ENCODE data around the gene SORCS2.
A peak's percentile ranks its signal among the peaks of the same experiment; 100 is the strongest.
"Not testable (repeated sequence)": the region's sequence is repeated elsewhere in the genome, so short reads cannot be mapped to it uniquely, and the experiment has no call there.

SORCS2 gene

DNA sequence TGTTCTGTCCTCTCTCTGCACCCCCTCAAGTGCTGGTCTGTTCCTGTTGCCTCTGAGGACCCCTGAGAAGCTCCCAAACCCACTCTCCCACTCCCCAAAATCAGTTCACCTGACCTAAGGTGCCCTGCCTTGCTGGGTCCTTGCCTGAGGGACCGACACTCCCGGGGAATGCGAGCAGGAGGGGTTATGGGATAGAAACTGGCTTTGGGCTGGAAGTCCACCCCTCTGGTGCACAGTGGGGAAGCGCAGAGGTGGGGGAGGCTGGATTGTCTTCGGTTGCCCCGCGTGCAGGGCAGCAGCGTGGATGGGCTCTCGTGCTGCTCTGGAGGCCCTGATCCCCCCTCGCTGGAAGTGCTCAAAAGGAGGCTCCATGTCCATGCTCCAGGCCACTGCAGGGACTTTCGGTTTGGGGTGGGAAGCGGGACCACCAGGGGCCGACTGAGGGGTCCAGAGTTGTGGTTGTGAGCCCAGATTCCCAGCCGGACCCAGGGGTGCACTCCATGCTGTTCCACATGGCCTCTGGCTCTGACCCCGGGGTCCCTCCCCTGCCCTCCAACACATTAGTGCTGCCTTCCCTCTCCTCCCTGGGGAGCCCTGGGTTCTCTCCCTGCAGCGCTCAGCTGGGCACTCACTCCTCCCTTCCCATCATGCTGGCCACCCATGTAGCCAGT is 7.6 kb downstream of the SORCS2 start:
- no peak for DNase-seq (ENCODE audit: low read depth)

DNA sequence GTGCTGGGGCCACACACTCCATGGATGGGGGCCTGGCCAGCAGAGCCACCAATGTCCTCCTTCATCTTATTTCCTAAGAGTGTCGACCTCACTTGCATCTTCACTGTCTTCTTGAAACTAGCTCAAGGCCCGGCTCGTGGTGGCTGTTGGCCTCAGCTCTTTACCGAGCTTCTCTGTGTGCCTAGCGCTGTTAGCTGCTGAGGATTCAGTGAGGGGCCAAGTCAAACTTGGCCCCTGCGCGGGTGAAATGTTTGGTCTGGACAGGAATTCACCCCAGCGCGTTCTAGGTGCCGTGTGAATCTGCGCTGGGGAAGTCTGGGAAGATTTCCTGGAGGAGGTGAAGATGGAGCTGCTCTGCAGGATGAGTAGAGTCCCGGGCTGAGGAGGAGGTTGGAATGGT is 8.5 kb downstream of the SORCS2 start:
- DNase-seq (ENCODE audit: low read depth), result no peak

DNA sequence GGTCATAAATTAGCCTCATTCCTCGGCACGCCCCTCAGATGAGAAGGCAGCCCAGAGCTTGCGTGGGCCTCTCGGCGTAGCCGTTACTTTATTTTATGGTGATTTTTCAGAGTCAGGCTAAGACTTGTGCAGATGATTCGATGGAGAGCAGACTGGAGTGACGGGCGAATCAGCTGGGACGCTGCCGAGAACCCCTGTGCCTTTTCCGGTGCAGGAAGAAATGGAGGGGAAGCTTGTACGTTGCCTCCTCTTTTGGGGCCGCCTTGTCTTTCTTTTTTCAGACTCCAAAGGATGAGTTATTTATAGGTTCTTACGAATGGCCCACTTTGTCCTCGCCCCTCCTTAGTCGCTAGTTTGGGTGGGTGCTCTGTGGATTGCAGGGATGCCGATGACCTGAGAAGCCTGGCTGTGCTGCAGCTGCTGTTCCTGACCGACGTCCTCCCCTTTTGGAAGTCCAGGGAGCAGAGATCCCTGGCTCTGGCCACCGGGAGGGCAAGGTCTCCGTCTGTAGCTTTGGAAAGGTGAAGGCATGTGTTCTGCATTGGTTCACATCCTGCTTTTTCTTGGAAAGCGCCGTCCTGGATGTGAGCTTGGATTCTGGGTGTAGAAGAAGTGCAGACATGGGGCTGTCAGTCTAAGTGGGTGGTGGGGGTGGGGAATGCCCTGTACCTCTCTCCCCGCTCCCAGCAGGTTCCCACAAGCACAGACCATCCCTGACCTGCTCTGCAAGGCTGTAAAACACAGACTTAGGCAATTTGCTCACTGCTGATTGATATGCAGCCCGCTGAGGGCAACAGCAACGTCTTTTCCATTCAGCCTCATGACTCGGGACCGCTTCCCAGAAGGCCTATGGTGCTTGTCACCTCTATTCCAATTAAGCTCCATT is 9.3 kb downstream of the SORCS2 start:
- DNase-seq (ENCODE audit: low read depth), result no peak

DNA sequence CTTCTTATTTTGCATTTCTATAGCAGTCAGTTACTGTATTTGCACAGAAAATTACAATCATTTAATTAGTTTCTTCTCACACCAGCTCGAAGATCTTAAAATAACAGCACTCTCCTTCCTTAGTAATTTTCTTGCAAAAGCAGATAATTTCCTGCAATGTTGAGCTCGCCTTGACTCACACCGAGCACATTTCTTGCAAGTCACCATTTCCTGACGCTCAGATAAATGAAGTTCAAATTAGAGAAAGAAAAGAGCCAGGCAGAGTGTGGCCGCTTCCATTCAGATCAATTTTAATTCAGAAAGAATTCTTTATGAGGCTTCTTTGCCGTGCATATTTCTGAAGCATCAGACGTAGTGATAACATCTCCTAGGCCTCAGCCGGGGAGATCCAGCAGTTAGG is 10.1 kb downstream of the SORCS2 start:
- DNase-seq (ENCODE audit: low read depth), result no peak

DNA sequence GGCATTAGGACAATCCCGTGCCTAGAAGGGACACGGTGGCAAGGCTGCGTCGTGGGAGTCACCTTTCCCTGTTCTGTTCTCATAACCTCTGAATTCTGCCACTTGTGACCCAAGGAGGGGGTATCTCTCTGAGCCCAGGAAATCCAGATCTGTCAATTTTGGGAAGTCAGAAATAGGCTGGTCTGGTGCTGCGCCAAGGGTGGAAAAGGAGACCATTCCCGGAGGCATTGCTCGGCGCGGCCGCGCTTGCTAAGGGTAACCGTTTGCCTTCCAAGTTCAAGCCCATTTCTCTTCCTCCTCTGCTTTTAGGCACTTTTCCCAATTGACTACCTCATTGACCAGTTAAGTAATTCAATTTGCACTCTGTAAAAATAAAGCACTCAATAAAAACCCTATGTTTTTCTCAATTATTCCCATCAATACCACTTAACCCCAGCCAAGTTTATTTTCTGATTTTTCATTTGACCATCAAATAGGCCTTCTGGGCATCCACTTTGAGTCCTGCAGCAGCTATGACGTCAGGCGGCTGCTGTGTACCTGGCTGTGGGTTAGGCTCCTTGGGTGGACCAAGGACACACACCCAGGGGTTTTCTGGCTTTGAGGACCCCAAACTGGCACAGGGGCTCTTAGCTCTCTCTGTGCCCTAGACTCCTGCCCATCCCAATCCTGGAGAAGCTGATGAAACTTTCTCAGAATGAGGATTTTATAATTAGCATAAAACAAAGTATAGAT is 12.5 kb downstream of the SORCS2 start:
- DNase-seq (ENCODE audit: low read depth), result no peak

DNA sequence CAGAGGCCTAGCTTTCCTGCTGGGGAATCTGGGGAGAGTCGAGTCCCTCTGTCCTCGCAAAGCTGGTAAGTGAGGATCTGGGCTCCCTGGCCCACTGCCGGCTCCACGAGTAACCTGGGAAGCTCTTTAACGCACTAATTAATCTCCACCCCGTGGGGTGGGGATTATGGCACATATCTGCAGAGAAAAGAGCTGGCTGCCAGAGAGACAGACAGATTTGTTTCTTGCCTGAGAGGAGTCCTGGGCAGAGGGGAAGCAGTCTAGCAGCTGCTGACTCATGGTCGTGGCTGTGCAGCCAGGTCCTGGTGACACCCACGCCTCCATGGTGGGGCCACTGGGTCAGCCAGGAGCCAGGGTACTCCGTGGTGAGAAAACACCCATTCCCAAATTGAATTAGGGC is 14.0 kb downstream of the SORCS2 start:
- DNase-seq (ENCODE audit: low read depth), result peak; percentile 37

DNA sequence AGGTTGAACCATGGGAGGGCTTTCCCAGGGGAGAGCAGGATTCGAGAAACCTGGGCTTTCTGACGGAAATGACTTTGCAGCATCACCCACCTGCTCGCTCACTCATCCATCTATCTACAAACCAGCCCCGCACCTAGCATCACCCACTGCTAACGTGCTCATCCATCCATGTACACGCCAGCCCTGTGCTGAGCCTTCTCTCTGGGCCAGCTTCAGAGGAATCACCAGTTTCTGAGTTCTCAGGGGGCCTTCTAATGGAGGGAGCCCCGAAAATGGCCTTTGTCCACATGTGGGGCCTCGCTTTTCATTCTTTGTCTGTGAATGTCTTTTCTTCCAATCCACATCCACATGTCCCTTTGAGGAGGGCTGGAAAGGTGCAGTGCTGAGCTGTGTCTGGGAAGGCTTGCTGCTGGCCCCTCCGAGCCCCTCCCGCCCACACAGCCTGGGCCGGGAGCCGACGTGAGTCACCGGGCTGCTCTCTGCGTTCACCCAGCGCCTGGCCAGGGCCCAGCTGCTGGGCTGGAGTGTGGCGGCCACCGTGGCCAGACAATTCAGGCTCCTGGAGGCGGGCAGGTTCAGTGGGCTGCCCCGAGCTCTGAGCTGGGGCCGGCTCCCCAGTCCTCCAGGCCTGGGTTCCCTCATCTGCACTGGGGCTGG is 14.7 kb downstream of the SORCS2 start:
- peak; percentile 51 for DNase-seq (ENCODE audit: low read depth)

DNA sequence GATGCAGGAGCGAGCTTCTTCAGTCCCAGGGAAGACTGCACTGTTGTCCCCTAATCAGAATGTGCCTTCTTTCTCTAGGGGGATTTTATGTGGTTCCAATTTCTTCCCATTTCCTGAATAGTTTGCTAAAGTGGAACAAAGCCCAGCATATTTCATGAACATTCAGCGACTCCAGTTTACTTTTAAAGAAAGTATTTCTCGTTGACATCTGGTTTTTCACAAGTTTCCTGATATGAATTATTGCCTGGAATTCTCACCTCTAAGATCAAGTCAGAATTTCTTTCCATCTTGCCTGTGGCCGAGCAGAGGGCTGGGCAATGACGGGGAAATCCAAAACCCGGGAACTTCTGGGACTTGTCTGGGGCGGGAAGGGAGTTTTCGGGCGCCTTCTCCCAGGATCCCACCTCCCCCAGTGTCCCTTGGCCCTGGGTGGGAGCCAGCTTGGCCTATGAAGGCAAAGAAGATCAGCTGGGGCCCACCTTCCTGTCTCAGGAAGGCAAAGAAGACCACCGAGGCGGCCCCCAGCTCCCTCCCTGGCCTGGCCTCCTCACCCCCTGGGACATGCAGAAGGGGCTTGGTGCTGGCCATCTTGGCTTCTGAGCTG is 15.4 kb downstream of the SORCS2 start:
- peak; percentile 21 for DNase-seq (ENCODE audit: low read depth)

DNA sequence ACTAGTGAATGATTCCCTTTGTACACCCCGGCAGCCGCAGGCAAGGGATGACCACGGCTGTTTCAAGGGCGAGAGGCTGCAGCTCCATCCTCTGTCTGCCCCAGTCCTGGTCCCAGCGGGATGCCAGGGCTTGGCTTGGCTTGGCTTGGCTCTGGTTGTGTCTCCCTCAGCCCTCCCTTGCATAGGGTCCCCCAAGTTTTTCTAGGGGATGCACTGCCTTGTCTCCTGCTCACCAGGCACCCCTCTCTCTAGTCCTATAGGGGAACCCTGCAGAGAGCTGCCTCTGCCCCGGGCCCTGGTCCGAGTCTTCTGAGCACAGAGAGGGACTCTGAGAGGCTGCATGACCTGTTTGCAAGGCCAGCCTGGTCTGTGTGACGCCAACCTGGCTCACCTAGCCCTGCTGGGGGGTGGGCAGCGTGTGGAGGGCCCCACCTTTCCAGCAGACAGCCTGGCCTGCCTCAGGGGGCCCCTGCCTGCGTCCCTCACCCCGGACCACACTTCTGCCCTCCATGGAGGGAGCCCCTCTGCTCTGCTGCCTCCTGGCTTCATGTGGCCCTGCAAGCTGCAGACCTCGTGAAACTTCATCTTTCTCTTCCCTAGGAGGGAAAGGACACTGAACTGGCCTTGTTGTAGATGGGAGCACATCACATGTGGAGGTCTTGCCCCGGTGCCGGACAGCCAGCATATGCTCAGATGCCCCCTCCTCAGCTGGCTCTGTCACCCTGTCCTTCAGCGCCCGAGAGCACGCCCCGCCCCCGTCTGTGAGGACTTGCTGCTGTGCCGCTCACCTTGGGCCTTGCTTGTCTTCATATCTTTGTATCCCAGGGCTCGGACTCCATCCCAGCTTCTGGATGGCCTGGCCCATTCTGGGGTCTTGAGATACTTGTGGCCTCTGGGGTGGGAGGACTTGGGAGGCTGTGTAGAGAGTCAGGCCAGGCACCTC is 16.4 kb downstream of the SORCS2 start:
- DNase-seq (ENCODE audit: low read depth), result no peak

DNA sequence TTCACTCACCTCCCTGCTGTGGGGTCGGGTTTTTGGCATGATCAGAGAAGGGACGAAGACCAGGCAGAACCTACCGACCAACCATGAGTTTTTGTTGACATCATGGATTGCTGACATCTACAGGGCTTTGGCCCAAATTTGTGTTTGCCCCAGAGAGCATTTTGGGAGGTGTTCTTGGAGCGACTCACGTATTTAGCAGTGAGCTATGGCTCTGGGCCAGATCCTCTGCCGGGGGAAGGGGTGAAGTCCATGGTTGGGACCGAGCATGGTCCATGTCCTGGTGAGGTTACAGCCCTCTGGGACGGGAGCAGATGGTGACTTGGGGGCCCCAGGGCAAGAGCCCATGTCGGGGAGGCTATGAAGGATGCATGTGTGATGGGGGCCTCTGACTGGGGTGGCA is 17.4 kb downstream of the SORCS2 start:
- no peak for DNase-seq (ENCODE audit: low read depth)

DNA sequence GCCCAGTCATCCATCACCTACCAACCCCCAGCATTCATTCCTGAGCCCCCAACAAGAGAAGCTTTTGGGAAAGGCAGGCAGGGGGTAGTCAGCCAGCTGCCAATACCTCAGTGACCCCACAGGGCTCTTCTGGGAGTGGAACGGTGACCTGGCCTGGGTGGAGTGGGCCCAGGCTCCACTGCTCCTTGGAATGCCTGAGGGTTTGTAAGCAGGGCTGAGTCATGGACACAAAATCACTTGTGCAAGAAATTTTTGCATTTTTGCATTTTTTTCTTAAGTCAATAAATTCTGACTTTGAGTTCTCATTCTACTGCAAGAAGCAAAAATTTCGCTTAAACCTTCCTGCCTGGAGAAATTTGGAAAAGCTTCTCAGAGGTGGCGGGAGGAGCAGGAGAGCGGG is 18.5 kb downstream of the SORCS2 start:
- peak; percentile 64 for DNase-seq (ENCODE audit: low read depth)

DNA sequence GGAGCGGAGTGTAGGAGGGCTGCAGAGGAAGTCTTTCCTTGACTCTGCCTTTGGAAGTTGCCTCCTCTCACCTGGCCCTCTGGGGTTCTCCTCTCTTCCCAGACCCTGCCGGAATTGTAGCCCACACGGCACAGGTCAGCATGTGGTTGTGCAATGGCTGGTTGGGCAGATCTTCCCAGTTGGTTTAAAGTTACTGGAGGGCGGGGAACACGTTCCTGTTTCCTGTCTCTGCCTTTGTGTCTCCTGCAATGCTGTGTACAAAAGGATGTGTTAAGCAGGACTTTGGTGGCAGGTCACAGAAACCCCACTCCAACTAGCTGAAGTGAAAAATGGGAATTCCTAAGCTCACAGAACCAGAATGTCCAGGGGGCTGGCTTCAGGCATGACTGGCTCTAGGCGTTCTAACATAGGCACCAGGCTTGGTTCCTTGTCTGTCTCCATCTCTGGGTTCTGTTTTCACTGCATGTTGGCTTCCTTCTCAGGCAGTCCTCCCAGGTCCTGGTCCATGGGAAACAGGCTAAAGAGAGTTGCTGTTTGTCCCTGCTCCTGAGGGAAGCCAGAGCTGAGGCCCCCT is 19.9 kb downstream of the SORCS2 start:
- no peak for DNase-seq (ENCODE audit: low read depth)

DNA sequence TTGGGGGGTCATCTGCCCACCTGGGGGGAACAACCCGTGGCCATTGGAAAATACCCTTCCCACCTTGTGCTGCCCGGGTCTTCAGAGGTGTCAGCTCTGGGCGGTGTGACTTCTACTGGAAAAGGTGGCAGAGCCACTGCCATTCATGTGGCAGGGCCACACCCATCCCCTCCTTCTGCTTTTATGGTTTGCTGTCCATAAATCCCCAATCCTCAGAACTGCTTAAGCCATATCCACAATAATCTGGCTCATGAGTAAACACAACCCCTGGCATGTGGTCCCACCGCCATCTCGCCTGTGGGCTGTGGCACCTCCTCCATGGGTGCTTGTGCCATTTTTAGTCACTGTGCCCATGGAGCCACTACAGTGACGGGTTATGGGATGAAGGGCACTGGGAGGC is 20.6 kb downstream of the SORCS2 start:
- DNase-seq (ENCODE audit: low read depth), result no peak

DNA sequence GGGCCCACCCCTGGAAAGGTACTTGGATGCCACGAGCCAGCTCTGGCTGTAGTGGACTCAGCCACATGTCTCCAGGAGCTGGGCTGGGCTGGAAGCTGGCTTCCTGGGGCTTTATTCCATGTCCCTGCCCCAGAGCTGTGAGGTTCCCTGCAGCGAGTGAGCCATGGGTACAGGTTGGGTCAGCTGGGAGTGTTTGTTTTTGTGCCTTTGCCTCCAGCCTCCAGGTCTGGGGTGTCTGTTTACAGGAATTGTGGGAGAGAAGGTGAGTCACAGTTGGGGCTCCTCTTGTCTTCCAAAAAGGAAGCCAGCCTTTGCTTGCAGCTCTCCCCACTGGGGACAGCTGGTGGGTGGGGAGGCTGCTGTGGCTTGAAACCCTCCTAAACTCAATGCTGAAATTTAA is 21.5 kb downstream of the SORCS2 start:
- no peak for DNase-seq (ENCODE audit: low read depth)

DNA sequence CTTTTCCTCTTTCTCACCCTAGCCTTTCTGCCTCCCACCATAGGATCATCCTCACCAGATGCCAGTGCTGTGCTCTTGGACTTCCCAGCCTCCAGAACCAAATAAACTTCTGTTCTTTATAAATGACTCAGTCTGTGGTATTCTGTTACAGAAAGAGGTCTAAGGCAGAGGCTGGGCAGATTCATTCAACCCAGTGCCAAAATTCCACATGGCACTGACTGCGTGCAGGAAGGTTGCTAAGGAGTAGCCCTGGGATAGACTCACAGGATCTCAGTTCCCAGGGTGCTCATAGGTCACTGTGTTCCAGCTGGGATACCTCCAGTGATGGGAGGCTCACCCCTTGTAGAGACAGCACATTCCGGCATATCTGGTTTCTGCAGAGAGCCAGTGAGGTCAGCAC is 22.0 kb downstream of the SORCS2 start:
- no peak for DNase-seq (ENCODE audit: low read depth)

DNA sequence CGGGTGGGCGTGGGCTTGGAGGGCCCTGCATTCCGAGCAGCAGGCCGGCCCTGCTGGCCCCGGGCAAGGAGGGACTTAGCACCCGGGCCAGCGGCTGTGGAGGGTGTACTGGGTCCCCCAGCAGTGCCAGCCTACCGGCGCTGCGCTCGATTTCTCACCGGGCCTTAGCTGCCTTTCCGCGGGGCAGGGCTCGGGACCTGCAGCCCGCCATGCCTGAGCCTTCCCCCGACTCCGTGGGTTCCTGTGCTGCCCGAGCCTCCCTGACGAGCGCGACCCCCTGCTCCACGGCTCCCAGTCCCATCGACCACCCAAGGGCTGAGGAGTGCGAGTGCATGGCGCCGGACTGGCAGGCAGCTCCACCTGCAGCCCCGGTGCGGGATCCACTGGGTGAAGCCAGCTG is 22.8 kb downstream of the SORCS2 start:
- not testable (repeated sequence) for DNase-seq (ENCODE audit: low read depth)

DNA sequence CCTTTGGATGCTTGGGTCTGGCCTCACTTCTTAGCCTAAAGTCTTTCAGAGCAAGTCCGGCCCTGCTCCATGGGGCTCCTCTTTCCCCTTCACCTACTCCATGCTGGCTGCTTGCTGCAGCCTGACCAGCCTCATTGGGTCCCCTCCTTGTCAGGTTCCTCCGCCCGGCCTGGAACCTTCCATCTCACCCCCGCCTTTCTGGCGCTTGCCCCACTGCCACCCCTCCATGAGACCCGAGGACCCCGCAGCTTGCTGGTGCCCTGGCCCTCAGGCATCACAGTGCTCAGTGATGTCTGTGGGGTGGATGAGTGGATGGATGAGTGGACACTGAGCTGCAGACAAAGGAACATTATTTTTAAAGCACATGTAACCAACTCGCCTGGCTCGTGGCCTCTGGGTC is 24.7 kb downstream of the SORCS2 start:
- no peak for DNase-seq (ENCODE audit: low read depth)

DNA sequence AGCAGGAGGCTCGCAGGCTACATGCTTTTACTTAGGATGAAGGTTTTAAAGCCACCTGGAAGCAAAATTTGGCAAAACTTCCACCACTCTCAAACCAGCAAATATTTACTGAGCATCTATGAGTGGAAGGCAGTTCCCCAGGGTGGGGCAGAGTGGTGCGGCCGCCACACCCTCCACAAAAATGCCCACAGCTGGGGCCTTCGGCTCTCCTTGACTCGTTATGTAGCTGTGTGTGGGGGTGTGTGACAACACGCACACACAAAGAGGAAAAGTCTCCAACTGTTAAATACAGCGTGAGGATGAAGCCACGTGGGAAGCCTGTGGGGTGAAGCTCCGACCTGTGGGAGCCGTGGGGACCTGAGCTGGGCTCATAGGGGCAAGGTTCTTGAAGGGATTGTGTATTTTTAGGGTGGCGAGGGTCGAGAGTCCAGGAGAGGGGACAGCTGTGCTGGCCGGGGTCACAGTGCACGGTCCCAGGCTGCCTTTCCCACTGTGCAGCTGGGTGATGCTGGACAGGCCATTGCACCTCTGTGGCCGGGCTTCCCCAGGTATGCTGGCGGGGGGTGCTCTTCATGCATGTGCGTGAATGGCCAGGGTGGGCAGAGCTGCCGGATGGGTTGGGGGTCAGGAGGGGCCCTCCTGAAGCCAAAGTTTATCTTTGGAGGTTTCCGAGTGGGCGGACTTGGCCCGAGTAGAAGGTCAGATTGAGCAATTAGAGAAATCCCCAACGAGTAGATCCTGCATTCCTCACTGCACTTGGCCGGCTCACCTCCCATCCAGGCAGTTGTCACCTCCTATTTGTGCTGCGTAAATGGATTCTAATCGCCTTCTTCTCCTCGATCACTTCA is 25.4 kb downstream of the SORCS2 start:
- DNase-seq (ENCODE audit: low read depth), result no peak

DNA sequence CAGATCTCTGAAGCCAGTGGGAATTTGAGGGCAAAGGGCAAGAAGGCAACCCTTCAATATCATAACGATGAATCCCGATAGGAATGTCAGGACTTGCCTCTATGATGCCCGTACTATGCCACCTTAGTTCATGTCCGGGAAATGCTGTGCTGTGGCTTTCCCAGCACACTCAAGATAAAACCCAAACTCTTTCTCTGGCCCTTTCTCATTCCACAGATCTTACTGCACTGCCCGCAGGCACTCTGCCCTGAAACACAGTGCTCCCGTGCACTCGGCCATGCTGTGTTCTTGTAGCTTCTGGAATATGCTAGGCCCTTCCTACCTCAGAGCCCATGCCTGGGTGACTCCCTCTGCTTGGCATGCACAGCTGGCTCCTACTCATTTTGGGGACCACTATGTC is 26.3 kb downstream of the SORCS2 start:
- no peak for DNase-seq (ENCODE audit: low read depth)

DNA sequence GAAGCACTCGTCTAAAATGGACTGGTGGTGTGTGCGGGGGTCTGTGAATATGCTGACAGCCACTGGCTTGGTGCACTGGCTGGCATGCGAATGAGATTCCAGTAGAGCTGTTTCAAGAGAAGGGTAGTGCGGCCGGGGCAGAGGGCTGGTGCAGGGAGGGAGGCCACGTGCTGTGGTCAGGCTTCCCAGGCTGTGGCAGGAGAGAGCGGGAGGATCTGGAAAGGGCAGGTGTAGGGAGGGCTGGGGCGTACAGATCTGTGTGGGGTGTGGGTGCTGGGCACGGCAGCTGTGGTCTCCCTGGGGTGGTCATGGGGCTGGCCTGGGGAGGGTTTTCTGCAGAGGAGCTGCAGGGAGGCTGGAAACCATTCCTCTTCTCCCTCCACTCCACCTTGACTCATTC is 30.2 kb downstream of the SORCS2 start:
- DNase-seq (ENCODE audit: low read depth), result no peak
